ENCODE measurements around the gene JARID2. TPM values are rescaled to one million over a fixed set of nuclear protein-coding genes. Genes with fewer than 3 reads are reported as not detected.

The JARID2 gene
- total and polyA plus RNA-seq, 10 of the 15 experiments (the other 5 are each of a cell fraction or from before 2014, with no cell fraction given), result 4.2 to 21.6 (median 11.7) TPM

DNA sequence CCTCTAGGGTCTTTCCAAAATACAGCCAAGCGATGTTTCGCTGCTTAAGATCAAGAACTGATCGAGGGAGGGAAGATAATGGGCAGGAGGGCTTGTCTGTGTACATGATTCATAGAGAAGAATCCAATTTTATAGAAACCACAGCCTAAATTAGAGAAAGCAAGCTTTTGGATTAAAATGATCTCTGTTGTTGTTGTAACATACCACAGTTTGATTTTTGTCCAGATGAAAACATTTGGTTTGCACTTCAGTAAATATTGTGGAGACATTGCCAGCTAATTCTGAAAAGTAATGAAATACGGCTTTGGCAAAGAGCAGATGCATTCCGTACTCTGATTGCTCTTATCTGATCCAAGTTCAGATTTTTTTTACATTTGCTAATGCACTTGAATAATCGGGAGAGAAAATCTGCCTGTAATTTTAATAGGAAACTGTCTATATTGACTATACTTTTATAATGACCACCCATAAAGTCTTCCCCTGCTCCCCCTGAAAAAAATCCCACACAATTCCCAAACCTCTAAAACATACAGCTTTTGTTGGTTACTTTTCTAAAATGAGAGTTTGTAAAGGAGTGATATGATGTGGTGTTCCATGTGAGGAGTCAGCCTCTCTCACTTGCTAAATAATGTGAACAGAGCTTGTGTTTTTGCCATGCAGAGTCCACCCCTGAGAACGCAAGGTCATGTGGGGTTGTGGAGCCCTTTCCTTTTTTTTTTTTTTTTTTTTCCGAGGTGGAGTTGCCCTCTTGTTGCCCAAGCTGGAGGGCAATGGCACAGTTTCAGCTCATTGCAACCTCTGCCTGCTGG is 217.1 kb downstream of the JARID2 start:
- intact Hi-C loops (cut with micrococcal nuclease; ENCODE audit: unreplicated experiment), result no loop called here
- POLR2A ChIA-PET, result interaction anchor here (0.6 to 1.1 kb wide), 4 partner anchors 8 to 695 kb away, joined by 3 to 5 read pairs (median 4); no protein-coding TSS in a partner anchor
- H3K9me3 ChIP-seq (replicated peaks; ENCODE audit: control insufficient read depth, insufficient read depth, low read length), result no peaks in the 10 kb centered on the region
- H3K36me3 ChIP-seq (ENCODE audit: control insufficient read depth in 2 of 2, insufficient read depth in 2 of 2, low read length in 1 of 2), result peaks cover 2 to 7% of the 10 kb centered on the region in 2 experiments; a peak in 2 of 4 replicates
- RAD21 ChIA-PET (ENCODE audit: unreplicated experiment), result interaction anchor here (0.7 to 1.6 kb wide), 4 partner anchors 135 to 209 kb away, joined by 3 to 6 read pairs (median 4); no protein-coding TSS in a partner anchor
- H3K79me2 ChIP-seq (ENCODE audit: control insufficient read depth, insufficient read depth, low read length), result peaks cover 36% of the 10 kb centered on the region
- ATAC-seq, result no peak
- H3K4me3 ChIP-seq, result no peak overlapping the region
- no peak overlapping the region for H3K9ac ChIP-seq (ENCODE audit: control insufficient read depth, insufficient read depth, low read length)
- H4K20me1 ChIP-seq (ENCODE audit: control insufficient read depth, insufficient read depth), result no peaks in the 10 kb centered on the region
- no peaks in the 10 kb centered on the region for H3K27me3 ChIP-seq (replicated peaks in 1 of 2; ENCODE audit: control insufficient read depth in 2 of 2, insufficient read depth in 2 of 2, low read length in 1 of 2)
- no peak overlapping the region for H3K4me2 ChIP-seq (ENCODE audit: control insufficient read depth, insufficient read depth)
- SMC1A ChIA-PET (ENCODE audit: uncharacterized antibody, unreplicated experiment), result interaction anchor here (0.6 to 2.2 kb wide), 17 partner anchors 8 to 268 kb away, joined by 3 to 9 read pairs (median 3); no protein-coding TSS in a partner anchor
- CTCF ChIA-PET, result interaction anchor here (0.6 to 2.4 kb wide), 24 partner anchors 9 to 1271 kb away, joined by 3 to 14 read pairs (median 4); no protein-coding TSS in a partner anchor
- no peak overlapping the region for H2AFZ ChIP-seq (ENCODE audit: control insufficient read depth, low read depth, low read length)
- no peak overlapping the region for H3K27ac ChIP-seq (ENCODE audit: control insufficient read depth, insufficient read depth)
- no peak for DNase-seq (ENCODE audit: low read depth, low spot score)
- 89% methylated on average over 6 of the region's 8 CpGs for whole genome bisulfite sequencing (ENCODE audit: insufficient coverage, insufficient replicate concordance, low lambda C conversion rate, missing lambda C conversion rate)
- peaks cover 8% of the 10 kb centered on the region for H3K4me1 ChIP-seq (ENCODE audit: control insufficient read depth, insufficient read depth, low read length)
- BruUV-seq (replicated peaks), result no TSS peak
- in situ Hi-C loops (cut with MboI), result loop anchor here (25.0 kb wide), 1 partner anchor 1551 kb away; the partner anchor contains the start of gene RNF182
- no peak for FAIRE-seq
- TF ChIP-seq, protein P1, sequence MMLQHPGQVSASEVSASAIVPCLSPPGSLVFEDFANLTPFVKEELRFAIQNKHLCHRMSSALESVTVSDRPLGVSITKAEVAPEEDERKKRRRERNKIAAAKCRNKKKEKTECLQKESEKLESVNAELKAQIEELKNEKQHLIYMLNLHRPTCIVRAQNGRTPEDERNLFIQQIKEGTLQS (IDR thresholded peaks at IDR 0.05; ENCODE audit: borderline replicate concordance, extremely low read depth, low read depth, low read length), result no peak
- TF ChIP-seq, protein P2, sequence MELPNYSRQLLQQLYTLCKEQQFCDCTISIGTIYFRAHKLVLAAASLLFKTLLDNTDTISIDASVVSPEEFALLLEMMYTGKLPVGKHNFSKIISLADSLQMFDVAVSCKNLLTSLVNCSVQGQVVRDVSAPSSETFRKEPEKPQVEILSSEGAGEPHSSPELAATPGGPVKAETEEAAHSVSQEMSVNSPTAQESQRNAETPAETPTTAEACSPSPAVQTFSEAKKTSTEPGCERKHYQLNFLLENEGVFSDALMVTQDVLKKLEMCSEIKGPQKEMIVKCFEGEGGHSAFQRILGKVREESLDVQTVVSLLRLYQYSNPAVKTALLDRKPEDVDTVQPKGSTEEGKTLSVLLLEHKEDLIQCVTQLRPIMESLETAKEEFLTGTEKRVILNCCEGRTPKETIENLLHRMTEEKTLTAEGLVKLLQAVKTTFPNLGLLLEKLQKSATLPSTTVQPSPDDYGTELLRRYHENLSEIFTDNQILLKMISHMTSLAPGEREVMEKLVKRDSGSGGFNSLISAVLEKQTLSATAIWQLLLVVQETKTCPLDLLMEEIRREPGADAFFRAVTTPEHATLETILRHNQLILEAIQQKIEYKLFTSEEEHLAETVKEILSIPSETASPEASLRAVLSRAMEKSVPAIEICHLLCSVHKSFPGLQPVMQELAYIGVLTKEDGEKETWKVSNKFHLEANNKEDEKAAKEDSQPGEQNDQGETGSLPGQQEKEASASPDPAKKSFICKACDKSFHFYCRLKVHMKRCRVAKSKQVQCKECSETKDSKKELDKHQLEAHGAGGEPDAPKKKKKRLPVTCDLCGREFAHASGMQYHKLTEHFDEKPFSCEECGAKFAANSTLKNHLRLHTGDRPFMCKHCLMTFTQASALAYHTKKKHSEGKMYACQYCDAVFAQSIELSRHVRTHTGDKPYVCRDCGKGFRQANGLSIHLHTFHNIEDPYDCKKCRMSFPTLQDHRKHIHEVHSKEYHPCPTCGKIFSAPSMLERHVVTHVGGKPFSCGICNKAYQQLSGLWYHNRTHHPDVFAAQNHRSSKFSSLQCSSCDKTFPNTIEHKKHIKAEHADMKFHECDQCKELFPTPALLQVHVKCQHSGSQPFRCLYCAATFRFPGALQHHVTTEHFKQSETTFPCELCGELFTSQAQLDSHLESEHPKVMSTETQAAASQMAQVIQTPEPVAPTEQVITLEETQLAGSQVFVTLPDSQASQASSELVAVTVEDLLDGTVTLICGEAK (IDR thresholded peaks at IDR 0.05; ENCODE audit: borderline replicate concordance), result no peak
- TF ChIP-seq SIN3A (IDR thresholded peaks at IDR 0.05; ENCODE audit: low read depth, low read length) (no peak), POLR2A (IDR thresholded peaks at IDR 0.05; ENCODE audit: low read depth, low read length) (no peak), SMC3 (IDR thresholded peaks at IDR 0.05; ENCODE audit: borderline replicate concordance, low read length) (no peak), TBL1XR1 (IDR thresholded peaks at IDR 0.05; ENCODE audit: low read depth, low read length) (no peak)
- TF ChIP-seq, protein P3, sequence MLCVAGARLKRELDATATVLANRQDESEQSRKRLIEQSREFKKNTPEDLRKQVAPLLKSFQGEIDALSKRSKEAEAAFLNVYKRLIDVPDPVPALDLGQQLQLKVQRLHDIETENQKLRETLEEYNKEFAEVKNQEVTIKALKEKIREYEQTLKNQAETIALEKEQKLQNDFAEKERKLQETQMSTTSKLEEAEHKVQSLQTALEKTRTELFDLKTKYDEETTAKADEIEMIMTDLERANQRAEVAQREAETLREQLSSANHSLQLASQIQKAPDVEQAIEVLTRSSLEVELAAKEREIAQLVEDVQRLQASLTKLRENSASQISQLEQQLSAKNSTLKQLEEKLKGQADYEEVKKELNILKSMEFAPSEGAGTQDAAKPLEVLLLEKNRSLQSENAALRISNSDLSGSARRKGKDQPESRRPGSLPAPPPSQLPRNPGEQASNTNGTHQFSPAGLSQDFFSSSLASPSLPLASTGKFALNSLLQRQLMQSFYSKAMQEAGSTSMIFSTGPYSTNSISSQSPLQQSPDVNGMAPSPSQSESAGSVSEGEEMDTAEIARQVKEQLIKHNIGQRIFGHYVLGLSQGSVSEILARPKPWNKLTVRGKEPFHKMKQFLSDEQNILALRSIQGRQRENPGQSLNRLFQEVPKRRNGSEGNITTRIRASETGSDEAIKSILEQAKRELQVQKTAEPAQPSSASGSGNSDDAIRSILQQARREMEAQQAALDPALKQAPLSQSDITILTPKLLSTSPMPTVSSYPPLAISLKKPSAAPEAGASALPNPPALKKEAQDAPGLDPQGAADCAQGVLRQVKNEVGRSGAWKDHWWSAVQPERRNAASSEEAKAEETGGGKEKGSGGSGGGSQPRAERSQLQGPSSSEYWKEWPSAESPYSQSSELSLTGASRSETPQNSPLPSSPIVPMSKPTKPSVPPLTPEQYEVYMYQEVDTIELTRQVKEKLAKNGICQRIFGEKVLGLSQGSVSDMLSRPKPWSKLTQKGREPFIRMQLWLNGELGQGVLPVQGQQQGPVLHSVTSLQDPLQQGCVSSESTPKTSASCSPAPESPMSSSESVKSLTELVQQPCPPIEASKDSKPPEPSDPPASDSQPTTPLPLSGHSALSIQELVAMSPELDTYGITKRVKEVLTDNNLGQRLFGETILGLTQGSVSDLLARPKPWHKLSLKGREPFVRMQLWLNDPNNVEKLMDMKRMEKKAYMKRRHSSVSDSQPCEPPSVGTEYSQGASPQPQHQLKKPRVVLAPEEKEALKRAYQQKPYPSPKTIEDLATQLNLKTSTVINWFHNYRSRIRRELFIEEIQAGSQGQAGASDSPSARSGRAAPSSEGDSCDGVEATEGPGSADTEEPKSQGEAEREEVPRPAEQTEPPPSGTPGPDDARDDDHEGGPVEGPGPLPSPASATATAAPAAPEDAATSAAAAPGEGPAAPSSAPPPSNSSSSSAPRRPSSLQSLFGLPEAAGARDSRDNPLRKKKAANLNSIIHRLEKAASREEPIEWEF (IDR thresholded peaks at IDR 0.05; ENCODE audit: insufficient replicate concordance, low read depth, low read length), result no peak
- TF ChIP-seq, protein P4, sequence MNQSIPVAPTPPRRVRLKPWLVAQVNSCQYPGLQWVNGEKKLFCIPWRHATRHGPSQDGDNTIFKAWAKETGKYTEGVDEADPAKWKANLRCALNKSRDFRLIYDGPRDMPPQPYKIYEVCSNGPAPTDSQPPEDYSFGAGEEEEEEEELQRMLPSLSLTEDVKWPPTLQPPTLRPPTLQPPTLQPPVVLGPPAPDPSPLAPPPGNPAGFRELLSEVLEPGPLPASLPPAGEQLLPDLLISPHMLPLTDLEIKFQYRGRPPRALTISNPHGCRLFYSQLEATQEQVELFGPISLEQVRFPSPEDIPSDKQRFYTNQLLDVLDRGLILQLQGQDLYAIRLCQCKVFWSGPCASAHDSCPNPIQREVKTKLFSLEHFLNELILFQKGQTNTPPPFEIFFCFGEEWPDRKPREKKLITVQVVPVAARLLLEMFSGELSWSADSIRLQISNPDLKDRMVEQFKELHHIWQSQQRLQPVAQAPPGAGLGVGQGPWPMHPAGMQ (IDR thresholded peaks at IDR 0.05; ENCODE audit: borderline replicate concordance), result no peak
- TF ChIP-seq, protein P5, sequence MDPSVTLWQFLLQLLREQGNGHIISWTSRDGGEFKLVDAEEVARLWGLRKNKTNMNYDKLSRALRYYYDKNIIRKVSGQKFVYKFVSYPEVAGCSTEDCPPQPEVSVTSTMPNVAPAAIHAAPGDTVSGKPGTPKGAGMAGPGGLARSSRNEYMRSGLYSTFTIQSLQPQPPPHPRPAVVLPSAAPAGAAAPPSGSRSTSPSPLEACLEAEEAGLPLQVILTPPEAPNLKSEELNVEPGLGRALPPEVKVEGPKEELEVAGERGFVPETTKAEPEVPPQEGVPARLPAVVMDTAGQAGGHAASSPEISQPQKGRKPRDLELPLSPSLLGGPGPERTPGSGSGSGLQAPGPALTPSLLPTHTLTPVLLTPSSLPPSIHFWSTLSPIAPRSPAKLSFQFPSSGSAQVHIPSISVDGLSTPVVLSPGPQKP (IDR thresholded peaks at IDR 0.05; ENCODE audit: low read depth, low read length), result no peak
